Right lobe of liver (tissue), 4 donors: ENCODE data around the gene KANK3.

Experiments used
- POLR2A ChIP-seq: fragments of 450-650 bp; IDR thresholded peaks from one replicate; pipeline ENCODE4 v1.6.1; 2017; ENCODE audit warnings: antibody characterized with exemption, mild to moderate bottlenecking
- TF ChIP-seq, protein P1 (sequence below), 4 donors: fragments of 200-600 bp in 3 of 4; fragments of 450-650 bp in 1 of 4; IDR thresholded peaks; one replicate each; pipeline versions ENCODE4 v1.5.1 to v1.8.0; 2016 to 2022; ENCODE audit warnings: antibody characterized with exemption in 4 of 4, mild to moderate bottlenecking in 2 of 4
- donor health status: DM: no; HTN: no; CAD: no.
- donor health status: DM: no; HTN: no; CAD: no.
- donor health status: DM: no; HTN: yes; CAD: no.

DNA sequence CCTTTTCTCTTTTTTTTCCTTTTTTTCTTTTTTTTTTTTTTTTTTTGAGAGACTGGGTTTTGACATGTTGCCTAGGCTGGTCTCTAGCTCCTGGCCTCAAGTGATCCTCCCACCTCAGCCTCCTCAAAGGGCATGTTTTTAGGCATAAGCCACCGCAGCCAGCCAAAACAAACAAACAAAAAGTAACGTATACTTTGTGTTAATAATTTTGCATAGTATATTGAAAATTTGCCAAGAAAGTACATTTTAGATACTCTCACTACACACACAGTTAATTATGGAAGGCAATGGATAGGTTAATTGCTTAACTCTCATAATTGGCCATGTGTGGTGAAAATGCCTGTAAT is 45.5 kb upstream of the KANK3 start:
- TF ChIP-seq, protein P1, sequence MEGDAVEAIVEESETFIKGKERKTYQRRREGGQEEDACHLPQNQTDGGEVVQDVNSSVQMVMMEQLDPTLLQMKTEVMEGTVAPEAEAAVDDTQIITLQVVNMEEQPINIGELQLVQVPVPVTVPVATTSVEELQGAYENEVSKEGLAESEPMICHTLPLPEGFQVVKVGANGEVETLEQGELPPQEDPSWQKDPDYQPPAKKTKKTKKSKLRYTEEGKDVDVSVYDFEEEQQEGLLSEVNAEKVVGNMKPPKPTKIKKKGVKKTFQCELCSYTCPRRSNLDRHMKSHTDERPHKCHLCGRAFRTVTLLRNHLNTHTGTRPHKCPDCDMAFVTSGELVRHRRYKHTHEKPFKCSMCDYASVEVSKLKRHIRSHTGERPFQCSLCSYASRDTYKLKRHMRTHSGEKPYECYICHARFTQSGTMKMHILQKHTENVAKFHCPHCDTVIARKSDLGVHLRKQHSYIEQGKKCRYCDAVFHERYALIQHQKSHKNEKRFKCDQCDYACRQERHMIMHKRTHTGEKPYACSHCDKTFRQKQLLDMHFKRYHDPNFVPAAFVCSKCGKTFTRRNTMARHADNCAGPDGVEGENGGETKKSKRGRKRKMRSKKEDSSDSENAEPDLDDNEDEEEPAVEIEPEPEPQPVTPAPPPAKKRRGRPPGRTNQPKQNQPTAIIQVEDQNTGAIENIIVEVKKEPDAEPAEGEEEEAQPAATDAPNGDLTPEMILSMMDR (IDR thresholded peaks at IDR 0.05), result no peak
- no peak for TF ChIP-seq POLR2A
